DMS 273 (cell line): ENCODE measurements around the gene SOCS7.

Experiments
- DNase-seq: peaks from one replicate; lab custom pipeline; 2025; ENCODE audit not compliant: unreplicated experiment; lab: John Stamatoyannopoulos, UW

SOCS7 gene

GRCh38 chr17:38334480-38335364 is 16.9 kb upstream of the SOCS7 start:
- no peak for DNase-seq

DNA sequence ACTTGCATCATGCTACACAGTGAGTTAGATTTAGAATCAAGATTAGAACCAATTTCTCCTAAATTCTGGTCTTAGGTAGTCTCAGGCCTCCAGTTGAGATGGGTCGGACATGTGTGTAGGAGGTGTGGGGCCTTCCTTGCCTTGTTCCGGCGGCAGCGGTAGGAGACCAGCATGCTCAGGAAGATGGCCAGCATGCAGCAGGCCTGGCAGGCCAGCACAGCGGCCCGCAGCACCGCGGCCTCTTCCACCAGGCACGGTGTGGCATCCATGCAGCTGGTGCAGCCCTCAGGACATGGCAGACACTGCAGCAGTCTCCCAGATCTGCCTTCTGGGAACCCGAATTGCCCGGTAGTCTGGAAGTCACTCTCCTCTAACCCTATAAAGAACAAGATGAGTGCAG is 14.8 kb upstream of the SOCS7 start:
- DNase-seq = no peak

DNA sequence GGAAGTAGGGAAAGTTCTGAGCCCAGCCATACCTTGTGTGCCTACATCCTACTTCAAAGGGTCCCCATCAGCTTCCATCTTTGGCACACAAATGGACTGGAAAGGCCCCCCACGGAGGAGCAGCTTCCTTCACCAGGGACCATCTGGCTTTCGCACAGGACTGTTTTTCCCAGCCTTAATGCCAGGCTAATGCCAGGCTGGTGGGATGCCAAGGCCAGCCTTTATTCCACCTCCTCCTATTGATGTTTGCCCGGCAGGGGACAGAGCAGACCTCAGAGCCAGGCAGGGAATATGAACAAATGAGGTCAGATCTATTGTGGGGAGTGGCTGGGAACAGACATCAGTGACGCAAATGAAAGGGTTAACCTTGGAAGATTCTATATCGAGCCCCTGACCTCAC is 13.6 kb upstream of the SOCS7 start:
- DNase-seq = peak; percentile 80

GRCh38 chr17:38338535-38338934 is 13.1 kb upstream of the SOCS7 start:
- DNase-seq = no peak

DNA sequence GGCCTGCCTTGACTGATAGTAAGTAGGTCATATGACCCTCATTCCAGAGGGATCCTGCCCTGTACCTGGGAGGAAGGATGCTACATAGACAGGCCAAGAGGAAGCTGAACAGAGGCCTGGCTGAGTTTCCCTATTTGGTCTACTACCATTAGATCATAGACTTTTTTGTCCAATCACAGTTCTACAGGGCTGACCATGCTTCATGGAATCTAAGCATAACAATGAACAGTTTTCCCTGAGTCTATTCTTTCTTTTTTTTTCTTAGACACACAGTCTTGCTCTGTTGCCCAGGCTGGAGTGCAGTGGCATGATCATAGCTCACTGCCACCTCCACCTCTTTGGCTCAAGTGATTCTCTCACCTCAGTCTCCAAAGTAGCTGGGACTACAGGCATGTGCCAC is 11.8 kb upstream of the SOCS7 start:
- no peak for DNase-seq

- DNase-seq = peak; percentile 75
Measured at GRCh38 chr17:38341035-38341721, 10.5 kb upstream of the SOCS7 start.

- no peak for DNase-seq
Measured at GRCh38 chr17:38342886-38343607, 8.6 kb upstream of the SOCS7 start.

DNA sequence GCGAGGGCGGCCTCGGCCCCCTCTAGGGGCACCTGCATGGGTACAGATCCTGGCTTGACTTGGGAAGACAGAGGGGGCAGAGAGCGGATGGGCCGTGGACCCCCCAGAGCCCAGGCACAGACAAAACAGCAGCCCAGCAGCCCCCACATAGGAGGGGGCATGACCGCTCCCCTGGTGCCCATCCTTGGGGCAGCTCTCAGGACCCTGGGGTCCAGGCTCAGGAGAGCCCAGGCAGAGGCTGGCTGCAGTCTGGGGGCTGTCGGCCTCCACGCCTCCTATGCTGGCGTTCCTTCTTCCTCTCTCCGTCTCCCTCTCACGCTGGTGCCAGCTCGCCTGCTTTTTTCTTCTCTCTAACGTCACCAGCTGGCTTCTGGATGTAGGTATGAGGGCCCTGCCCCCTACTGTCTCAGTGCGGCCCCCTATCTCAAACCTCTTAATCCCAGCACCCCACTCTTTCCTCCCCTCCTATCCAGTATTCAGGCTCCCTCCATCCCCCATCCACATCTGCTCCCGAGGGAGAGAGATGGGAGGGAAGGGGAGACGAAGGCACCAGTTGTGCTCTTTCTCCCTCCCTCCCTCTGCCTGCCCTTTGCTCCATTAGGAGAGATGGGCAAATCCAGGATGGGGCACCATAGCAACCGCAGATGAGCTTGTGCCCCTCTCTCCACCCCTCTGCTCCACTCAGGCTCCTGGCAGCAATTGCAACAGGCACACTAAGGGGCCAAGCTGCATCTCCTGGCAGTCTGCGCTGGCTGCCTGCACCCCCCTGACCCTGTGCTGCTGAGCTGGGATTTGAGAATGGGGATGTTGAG is 7.8 kb upstream of the SOCS7 start, which contains the start of gene GPR179:
GPR179 (minus strand) TSS at position 349 of the 812 bp plus-strand sequence; CDS start at position 182, 167 bp downstream.
- no peak for DNase-seq

- no peak for DNase-seq
Measured at GRCh38 chr17:38344420-38344745, 7.3 kb upstream of the SOCS7 start.

GRCh38 chr17:38345743-38346142 is 5.9 kb upstream of the SOCS7 start:
- DNase-seq = no peak

DNA sequence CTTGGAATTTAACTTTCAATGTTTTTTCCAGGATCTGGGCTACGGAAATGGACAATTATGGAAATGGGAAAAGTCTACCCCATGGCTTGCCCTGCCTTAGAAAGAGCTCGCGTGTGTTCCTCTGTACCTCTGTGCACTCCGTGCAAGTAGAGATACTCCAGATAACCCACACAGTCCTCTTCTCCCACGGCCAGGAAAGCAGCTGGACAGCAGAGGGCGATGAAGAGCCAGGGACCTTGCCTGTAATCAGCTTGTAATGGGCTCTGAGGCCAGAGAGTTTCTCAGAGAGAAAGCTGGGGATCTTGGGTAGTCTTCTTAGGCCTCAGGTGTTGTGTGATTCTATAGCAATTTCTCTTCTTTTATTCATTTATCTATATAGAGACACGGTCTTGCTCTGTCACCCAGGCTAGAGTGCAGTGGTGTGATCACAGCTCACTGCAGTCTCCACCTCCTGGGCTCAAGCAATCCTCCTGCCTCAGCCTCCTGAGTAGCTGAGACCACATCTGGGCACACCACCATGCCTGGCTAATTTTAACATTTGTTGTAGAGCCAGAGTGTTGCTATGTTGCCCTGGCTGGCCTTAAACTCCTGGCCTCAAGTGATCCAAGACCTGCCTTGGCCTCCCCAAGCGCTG is 2.4 kb upstream of the SOCS7 start:
- peak; percentile 92 for DNase-seq

DNA sequence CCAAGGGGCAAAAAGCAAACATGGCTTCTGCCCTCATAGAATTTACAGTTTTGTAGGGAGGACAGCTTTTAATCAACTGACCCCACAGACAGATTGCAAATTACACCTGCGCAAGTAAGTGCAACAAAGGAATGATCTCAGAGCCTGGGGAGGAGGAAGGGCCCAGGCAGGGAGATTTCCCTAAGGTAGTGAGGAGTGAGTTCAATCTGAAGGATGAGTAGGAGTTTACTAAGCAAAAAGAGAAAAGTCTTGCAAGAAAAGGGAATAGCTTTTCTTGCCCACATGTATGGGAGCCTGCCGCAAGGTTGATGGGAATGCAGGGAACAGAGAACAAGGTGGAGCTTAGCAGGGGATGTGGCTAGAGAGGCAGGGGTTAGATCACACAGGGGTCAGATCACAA is 1.6 kb upstream of the SOCS7 start:
- no peak for DNase-seq

DNA sequence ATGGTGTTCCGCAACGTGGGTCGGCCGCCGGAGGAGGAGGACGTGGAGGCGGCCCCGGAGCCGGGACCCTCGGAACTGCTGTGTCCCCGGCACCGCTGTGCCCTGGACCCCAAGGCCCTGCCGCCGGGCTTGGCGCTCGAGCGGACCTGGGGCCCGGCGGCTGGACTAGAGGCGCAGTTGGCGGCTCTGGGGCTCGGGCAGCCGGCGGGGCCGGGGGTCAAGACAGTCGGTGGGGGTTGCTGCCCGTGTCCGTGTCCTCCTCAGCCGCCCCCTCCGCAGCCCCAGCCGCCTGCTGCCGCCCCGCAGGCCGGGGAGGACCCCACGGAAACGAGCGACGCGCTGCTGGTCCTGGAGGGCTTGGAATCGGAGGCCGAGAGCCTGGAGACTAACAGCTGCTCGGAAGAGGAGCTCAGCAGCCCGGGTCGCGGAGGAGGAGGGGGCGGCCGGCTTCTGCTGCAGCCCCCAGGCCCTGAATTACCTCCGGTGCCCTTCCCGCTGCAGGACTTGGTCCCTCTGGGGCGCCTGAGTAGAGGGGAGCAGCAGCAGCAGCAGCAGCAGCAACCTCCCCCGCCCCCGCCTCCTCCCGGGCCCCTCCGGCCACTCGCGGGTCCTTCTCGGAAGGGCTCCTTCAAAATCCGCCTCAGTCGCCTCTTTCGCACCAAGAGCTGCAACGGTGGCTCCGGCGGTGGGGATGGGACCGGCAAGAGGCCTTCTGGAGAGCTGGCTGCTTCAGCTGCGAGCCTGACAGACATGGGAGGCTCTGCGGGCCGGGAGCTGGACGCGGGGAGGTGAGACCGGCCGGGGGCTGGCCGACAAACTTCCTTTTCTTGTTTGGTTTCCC is 821 bp downstream of the SOCS7 start:
- DNase-seq = peak; percentile 54

GRCh38 chr17:38353086-38353604 is 1.5 kb downstream of the SOCS7 start:
- peak; percentile 54 for DNase-seq

GRCh38 chr17:38353668-38354067 is 2.0 kb downstream of the SOCS7 start:
- DNase-seq = no peak

DNA sequence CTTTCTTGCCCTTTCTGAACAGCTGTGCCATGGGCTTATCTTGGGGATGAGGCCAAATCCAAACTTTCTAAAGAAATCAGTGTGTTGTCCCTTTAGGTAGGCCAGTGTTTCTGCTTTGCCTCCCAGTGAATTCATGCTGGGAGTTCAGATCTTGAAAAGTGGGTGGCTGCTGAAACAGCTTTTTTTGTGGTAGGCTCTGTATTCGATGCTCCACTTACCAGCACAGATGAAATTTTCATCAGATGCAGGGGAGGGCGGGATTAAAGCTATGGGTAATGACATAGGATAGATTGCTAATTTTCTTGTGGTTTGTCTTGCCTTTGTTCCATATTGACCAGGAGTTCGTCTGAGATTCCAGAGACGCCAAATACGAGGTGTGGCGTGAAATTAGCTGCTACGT is 2.8 kb downstream of the SOCS7 start:
- peak; percentile 20 for DNase-seq

DNA sequence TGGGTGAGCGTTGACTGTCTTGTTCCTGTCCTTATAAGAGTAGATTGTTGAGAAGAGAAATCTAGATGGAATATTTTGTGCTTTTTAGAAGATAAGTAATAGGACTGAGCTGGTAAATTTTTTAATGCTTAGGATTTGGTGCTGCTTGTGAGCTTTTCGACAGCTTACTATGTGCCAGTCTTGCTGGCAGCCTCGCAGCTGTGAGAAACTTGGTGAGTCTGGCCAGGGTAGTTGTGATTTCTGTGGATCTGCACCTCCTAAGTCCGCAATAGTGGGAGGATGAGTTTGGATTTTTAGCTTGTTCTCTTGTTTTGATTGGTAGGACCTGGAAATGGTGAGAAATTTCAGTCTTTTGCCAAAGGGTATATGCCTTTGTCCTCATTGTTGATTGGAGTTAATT is 3.6 kb downstream of the SOCS7 start:
- DNase-seq = no peak

DNA sequence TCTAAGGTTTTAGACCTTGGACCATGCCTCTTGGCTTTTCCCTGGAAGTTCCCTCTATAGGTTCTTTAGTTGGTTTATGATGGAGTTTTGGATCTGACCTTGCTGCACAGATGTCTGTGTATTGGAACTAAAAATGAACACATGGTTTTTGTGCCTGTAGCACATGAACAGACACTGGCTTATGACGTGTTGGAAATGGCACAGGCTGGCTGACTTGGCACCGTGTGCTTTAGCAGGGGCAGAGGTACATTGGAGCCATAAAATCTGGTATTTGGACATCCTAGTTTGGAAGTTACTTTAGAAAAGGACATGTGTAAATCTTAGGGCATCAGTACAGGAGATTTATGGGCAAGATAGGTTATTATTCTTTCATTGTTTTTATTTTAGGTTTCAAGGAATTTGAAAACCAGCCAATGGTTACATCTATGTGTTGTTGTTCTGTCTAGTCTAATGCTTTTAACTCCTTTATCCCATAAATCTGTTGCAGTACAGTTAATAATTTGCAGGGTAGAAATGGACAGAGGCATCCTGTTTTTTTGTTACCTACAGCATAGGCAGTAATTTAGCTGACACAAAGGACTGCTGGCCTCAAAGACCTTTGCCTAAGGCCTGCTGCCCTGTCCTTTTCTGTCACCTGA is 6.0 kb downstream of the SOCS7 start:
- peak; percentile 77 for DNase-seq
